ENCODE results near the gene CES1.
"Not testable (repeated sequence)": the region's sequence is repeated elsewhere in the genome, so short reads cannot be mapped to it uniquely, and the experiment has no call there.

The CES1 gene

GRCh38 chr16:55829232-55829631 lies 3.7 kb downstream of the CES1 start:
- not testable (repeated sequence) for DNase-seq

DNA sequence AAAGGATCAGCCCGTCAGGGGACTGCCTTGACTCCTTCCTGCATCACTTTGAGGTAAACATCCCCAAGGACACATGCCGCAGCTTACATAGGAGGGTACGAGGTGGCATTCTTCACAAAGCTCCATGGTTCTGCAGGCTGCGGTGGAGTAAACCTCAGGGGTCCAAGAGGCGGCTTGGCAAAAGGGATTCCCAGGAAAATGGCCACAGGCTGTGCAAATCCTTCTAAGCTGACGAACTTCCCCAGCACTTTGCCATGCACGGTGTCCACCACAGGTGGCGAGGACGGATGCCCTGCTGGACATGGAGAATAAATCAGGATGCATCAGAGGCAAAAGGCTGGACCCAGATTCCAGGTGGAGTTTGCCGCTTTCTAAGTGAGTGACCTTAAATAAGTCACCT lies 4.2 kb downstream of the CES1 start:
- DNase-seq, result no peak

DNA sequence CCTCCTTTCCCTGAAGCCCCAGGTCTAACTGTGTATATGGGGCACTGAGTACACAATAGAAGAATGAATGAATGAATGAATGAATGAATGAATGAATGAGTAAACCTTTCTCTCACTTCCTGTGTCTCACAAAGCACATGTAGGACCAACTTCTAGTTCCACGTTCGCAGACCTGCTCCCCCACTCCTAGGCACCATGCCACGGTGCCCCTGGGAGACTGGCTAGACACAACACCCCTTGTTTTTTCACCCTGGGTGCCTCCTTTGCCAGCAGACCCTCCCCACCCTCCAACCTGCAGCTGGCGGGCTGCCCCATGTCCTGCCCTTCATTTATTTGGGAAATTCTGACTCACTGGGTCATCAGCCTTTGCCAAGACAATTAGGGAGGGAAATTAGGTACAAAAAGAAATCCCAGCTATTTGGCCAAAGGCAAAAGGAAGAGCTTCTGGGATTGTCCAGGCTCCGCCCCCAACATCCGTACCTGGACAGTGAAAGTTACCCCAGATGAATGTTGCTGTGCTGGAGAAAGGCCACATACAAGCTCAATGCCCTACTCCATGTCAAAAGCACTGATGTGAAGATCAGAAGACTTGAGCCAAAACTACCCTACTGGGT lies 7.7 kb downstream of the CES1 start:
- no peak for DNase-seq

- DNase-seq, result no peak
Measured at GRCh38 chr16:55824473-55825000, 8.4 kb downstream of the CES1 start.

GRCh38 chr16:55822280-55822810 lies 10.6 kb downstream of the CES1 start:
- DNase-seq, result no peak

GRCh38 chr16:55821210-55821609 lies 11.7 kb downstream of the CES1 start:
- no peak for DNase-seq

- DNase-seq, result no peak
Measured at GRCh38 chr16:55820615-55821014, 12.3 kb downstream of the CES1 start.

DNA sequence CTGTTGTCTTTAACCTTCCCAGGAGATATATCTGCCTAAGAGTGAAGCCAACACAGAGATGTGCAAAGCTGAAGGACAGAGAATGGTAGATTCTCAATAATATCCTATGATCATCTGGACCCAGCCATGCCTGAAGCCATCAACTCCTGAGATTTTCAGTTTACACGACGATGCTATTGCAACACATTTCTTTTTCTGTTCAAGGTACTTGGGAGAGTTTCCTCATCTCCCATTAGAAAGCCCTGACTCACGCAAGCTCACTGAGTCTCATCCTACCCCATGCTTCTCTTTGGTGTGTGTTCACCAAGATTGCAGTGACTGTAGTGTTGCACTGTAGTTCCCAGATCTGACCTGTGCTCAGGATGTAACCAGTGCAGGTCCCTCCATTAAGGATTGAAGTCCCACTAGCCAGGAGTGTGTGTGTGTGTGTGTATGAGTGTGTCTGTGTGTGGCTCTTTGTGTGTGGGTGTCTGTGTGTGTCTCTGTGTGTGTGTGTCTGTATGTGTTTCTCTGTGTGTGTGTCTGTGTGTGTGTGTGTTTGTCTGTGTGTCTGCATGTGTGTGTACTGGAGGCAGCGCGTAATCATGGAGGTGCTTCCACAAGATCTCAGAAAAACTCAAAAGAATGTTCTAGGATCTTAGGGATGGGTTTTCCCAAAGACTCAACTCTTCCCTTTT lies 15.5 kb downstream of the CES1 start:
- DNase-seq, result no peak

DNA sequence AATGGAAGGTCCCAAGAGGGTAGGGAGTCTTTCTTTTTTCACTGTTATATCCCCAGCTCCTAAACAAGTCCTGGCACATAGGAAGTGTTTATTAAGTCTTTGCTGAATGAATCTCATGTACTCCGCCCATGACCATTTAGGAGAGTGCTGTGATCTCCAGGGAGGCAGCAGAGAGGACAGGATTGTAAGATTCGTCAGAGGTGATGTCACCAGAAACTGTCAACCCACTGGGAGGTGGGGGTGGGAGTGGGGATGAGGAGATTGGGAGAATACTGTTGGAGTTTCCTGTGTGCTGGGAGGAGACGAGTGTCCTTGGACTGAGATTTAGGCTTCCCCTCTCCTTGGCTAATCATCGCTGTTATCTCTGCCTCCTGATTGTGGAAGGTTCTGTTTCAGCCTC lies 16.7 kb downstream of the CES1 start:
- DNase-seq, result not testable (repeated sequence)

GRCh38 chr16:55815320-55815719 lies 17.6 kb downstream of the CES1 start:
- no peak for DNase-seq

- DNase-seq, result not testable (repeated sequence)
Measured at GRCh38 chr16:55814174-55814573, 18.7 kb downstream of the CES1 start.

DNA sequence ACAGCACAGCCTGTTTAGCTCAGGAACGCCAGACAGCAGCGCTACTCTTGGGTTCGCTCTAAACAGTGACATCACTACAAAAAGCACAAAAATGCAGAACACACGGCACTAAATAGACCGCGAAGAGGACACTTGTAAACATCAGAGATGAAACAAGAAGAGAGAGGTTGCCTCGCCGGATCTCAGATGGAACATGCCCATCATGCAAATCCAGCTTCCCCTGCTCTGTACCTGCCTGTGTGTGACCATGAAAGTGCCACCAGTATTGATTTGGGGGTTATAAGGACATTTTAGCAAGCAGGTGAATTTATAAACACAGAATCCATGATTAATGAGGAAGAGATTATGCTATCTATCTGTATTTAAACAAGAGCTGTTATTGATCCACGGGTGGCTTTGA lies 19.2 kb downstream of the CES1 start:
- DNase-seq, result not testable (repeated sequence)

GRCh38 chr16:55812951-55813350 lies 19.9 kb downstream of the CES1 start:
- DNase-seq, result no peak

DNA sequence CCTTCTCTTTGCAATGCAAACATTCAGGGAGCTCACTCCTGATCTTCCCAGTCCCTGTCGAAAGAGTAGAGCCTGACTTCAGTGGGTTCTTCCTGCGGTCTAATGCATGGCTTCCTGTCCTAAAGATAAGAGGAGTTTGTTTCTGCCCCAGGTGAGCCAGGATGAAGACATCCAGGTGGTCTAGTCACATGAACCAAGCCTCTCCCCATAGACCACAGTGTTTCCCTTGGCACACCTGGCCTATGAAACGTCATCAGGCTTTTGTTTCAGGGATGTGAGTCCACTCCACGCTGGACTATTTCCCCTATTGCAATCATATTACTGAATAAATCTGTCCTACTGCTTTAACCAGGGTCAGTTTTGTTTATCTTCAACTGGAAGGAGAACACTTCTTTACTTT lies 21.1 kb downstream of the CES1 start:
- DNase-seq, result no peak

- DNase-seq, result no peak
Measured at GRCh38 chr16:55810451-55810961, 22.4 kb downstream of the CES1 start.

GRCh38 chr16:55809851-55810250 lies 23.0 kb downstream of the CES1 start:
- no peak for DNase-seq

DNA sequence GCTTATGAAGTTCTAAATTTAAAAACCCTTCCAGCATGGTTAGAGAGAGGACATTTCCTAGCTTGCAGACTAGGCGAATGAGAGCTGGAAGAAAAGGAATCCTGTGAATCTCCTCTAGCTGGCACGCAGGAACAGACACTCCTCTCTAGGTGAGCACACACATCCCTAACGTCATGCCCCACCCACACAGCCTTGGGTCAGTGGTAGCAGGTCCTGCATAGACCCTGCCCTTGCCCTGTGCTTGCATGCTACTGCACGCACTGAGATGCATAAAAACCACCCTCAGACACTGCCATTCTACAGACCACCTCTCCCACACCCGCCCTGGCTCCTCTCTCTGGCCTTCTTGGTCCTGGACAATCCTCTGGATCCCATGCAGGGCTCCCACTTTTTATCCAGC lies 23.5 kb downstream of the CES1 start:
- no peak for DNase-seq

DNA sequence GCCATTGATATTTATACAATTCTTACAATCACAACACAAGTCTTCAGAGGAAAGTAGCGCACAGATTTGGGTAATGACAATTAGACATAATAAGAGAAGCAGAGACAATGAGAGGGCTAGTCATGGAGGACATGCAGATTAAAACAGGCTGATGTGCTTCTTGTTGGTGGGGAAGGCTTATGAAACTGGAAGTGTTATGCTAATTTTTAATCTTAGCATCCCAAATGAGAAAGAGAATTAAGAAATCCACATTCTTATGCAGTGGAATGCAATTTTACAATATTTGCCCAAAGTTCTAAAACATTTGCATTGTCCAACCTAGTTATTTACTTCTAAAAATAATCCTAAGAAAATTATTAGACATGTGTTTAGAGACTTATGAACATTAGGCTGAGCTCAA lies 24.6 kb downstream of the CES1 start:
- DNase-seq, result not testable (repeated sequence)

GRCh38 chr16:55805104-55805503 lies 27.8 kb downstream of the CES1 start:
- not testable (repeated sequence) for DNase-seq

DNA sequence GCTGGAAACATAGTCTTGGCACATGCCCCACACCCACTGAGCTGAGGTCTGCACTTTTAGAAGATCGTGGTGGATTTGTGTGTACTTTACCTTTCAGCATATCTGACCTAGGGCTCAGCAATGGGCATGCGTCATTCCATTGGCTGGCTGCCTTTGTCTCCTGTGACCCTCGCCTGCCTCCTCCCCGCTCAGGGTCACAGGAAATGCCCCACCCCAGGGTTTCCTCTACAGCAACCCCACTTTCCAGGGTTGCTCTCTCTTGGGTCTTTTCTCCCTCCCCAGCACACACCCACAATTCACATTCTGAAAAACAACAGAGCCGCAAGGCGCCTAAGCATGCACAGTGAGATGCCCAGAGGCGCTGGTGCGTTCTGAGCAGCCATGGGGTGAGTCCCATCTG lies 29.2 kb downstream of the CES1 start:
- not testable (repeated sequence) for DNase-seq

DNA sequence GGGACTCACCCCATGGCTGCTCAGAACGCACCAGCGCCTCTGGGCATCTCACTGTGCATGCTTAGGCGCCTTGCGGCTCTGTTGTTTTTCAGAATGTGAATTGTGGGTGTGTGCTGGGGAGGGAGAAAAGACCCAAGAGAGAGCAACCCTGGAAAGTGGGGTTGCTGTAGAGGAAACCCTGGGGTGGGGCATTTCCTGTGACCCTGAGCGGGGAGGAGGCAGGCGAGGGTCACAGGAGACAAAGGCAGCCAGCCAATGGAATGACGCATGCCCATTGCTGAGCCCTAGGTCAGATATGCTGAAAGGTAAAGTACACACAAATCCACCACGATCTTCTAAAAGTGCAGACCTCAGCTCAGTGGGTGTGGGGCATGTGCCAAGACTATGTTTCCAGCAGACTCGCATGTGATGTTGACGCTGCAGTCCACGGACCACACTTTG lies 39.9 kb downstream of the CES1 start:
- DNase-seq, result not testable (repeated sequence)

DNA sequence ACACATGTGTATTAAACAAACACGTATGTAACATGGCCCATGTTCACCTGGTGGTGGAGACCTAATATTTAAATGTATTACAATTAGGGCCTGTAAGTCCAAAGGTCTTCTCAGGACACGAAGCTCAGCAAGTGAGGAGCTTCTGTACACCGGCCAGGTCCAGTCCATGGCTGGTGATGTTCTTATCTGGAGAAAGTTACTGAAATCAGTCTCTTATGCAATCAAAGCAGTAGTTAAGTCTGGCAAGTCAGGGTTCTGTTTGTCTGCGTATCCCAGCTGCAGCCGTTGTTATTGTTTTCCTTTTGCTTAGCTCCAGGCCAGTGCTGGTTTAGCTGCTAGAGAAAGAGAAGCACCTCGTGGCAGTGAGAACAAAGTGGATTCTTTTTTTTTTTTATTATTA lies 41.4 kb downstream of the CES1 start:
- not testable (repeated sequence) for DNase-seq

GRCh38 chr16:55790240-55790639 lies 42.7 kb downstream of the CES1 start:
- DNase-seq, result not testable (repeated sequence)

DNA sequence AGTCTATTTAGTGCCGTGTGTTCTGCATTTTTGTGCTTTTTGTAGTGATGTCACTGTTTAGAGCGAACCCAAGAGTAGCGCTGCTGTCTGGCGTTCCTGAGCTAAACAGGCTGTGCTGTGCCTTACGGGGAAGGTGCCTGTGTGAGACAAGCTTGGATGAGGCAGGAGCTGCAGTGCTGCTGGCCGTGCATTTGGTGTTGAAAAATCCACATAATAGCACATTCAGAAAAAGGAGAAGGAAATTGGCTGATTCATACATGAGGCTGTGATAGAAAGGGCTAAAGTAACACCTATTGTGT lies 50.2 kb downstream of the CES1 start:
- DNase-seq, result not testable (repeated sequence)

Measured in CD4-positive, alpha-beta T cell treated with Interferon gamma for 1 hour (primary cell).